Stimulated activated CD4-positive, alpha-beta T cell treated with anti-CD3 and anti-CD28 coated beads, TNF-alpha, amount 100 ng/mL, for 4 hours (primary cell): Measurements from ENCODE around the gene HPS4.
"Not testable (repeated sequence)": the region's sequence is repeated elsewhere in the genome, so short reads cannot be mapped to it uniquely, and the experiment has no call there.

Experiments used
- DNase-seq, 3 experiments: peaks; one replicate each; pipeline ENCODE4 v3.0.0-alpha.2; 2020; ENCODE audit warnings: low read depth in 3 of 3

The HPS4 gene

DNA sequence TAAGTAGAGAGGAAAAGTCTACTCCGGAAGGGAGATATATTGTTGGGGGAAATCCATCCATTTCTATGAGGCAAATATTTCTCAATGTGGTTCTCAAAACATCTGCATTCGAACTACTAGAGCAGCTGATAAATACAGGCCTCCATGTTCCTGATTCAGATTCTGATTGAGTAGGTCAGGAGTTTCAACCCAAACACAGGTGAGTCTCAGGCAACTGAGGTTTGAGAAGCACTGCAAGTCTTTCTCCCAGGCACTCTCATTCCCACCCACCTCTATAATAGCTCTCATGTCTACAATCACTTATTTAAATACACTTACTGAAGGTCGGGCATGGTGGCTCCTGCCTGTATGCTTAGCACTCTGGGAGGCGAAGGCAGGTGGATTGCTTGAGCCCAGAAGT, 69.2 kb downstream of the HPS4 start:
- DNase-seq, result no peak

DNA sequence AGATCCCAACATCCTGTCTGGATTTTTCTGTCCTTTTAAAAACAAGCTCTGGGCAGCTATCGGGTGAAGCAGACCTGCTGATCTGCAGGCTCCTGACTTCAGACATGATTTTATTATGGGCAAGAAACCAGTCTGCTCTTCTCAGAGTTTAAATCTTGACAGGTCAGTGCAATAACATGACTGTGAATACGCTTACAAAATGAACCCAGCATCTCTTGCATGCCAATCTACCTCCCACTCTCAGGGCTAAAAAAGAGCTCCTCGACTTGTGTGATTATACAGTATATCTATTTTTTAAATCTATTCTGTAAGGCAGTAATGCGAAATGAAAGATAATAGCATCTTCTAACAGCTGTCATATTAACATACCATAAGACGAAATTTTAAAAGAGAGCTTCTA, 73.2 kb downstream of the HPS4 start:
- DNase-seq, result no peak

DNA sequence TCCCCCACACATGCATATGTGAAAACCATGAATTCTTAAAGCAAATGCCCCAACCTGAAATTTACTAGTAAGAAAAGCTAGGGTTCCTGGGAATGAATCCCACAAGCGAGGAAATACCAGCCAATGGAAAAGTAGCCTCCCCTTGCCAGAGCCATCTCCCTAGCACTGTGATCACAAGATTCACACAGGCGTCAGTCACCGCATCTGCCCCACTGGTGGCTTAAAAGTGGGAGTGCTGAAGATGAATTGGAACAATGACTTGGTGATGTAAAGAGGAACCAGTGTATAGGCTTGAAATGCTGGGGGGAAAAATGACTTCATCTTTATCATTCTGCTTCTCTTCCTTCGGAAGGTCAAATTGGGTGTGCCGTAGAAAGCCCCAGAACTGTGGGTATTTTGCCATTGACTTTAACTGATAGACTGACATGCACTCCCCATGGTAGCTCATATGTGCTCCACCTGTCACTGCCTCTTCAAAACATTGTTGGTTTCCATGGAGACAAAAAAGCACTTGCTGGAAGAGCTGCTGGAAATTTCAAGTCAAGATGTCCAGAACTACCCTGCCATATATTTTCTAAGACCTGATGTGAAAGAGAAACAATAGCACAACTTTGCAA, 73.8 kb downstream of the HPS4 start:
- DNase-seq, result no peak

DNA sequence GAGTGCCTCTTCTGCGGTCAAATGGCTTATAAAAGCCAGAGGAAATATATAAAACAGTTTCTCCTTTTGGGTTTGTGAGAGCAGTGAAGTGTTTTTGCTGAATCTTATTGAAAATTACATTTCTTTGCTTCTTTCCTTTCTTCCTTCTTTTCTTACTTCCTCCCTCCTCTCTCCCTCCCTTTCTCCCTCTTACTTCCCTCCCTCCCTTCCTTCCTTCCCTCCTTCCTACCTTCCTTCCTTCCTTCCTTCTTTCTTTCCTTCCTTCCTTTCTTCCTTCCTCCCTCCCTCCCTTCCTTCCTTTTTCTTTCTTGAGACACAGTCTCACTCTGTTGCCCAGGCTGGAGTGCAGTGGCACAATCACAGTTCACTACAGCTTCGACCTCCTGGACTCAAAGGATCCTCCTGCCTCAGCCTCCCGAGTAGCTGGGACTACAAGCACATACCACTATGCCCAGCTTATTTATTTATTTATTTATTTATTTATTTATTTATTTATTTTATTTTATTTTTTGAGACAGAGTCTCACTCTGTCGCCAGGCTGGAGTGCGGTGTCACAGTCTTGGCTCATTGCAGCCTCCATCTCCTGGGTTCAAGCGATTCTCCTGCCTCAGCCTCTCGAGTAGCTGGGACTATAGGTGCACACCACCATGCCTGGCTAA, 74.9 kb downstream of the HPS4 start:
- not testable (repeated sequence) for DNase-seq

DNA sequence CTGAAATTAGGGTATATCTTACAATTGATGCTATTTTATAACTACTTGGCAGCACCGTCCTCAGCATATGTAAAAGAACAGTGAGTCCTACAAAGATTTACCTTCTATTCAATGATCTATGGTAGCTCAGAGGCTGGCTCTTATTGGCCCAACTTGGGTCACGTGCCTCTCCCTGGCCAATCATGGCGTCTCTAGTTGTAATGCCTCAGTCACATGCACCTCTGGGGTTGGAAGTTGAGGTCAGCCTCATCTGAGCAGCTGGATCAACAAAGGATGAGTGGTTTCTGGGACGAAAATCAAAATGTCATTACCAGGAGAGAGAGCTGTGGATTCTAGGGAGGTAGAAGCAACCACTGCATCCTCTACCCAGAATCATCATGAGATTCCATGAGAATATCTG, 77.5 kb downstream of the HPS4 start:
- DNase-seq, result no peak

DNA sequence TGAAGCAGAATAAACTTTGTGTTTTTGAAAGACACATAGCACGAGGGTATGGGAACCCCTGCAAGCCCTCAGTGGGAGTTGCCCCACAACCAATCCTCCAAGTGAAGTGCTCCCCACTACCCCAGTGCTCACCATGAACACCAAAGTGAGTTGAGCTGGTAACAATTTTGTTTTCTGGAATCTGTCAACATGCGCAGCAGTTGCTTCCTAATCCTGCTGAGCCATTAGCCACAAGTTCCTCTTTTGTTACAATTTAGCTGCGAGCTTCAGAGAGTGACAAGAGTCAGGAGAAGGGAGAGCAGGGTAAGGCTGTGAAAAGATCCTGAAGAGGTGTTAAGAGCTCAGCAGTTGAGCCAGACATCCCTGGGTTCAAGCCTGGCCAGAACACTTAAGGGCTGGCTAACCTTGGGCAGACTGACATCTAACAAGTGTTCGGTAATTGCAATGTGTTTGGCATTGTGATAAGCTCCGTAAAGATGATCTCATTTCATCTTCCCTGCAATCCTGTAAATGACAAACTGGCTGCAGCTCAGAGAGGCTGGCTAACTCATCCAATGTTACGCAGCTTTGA, 78.6 kb downstream of the HPS4 start:
- DNase-seq, result no peak

DNA sequence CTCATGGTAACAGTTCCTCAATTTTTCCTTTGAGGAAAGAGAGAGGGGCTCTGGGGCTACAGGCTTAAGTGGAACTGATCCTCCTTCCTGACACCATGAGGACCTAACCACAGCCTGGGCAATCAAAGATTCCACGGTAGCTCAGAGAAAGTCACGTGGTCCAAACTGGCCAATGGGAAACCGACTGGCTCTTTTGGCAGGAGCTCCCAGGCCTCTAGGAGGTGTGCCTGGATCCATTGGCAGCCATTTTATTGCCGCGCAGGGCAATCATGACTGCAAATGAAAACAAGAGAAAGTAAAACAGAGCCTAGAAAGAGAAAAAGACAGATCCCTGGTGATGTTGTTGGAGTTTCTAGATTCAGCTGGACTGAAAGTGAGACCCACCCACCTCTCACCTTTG, 81.9 kb downstream of the HPS4 start:
- DNase-seq, result no peak
